Measurements from ENCODE around the gene ARF3. TPM values are rescaled to one million over a fixed set of nuclear protein-coding genes. Genes with fewer than 3 reads are reported as not detected.

The ARF3 gene
- total and polyA plus RNA-seq, 9 of the 15 experiments (the other 6 are each of a cell fraction or from before 2014, with no cell fraction given): 5.9 to 170 (median 64.4) TPM

GRCh38 chr12:48943221-48943620 lies 14.1 kb downstream of the ARF3 start:
- Histone ChIP-seq H3K27ac (ENCODE audit: extremely low read depth, low read depth, low read length) (no peak overlapping the region), H4K20me1 (replicated peaks; ENCODE audit: control insufficient read depth, insufficient read depth, low read length) (peaks cover 4% of the 10 kb centered on the region; the same call in 1 of the 2 replicates), H3K79me2 (ENCODE audit: control insufficient read depth, insufficient read depth, low read length) (peaks cover 41% of the 10 kb centered on the region), H3K9me3 (replicated peaks; ENCODE audit: control insufficient read depth, insufficient read depth, low read depth, low read length) (no peaks in the 10 kb centered on the region), H3K9me1 (ENCODE audit: control insufficient read depth, insufficient read depth, low read length) (no peaks in the 10 kb centered on the region), H2AFZ (ENCODE audit: low read depth, low read length) (no peak overlapping the region), H3K4me2 (ENCODE audit: insufficient read depth, low read length) (no peak overlapping the region), H3K4me3 (no peak overlapping the region), H3K27me3 (ENCODE audit: control insufficient read depth in 2 of 2, insufficient read depth in 2 of 2, low read length in 2 of 2) (no peaks in the 10 kb centered on the region), H3K4me1 (replicated peaks in 1 of 2; ENCODE audit: control insufficient read depth in 2 of 2, insufficient read depth in 2 of 2, low read length in 2 of 2) (no peaks in the 10 kb centered on the region), H3K9ac (ENCODE audit: insufficient read depth in 1 of 2, low read depth in 2 of 2, low read length in 2 of 2) (no peak overlapping the region), H3K36me3 (ENCODE audit: control insufficient read depth, insufficient read depth, low read length) (peaks cover 66% of the 10 kb centered on the region; the same call in 2 of the 3 replicates)
- DNase-seq (ENCODE audit: extremely low read depth in 1 of 4, low spot score in 3 of 4) (no peak), FAIRE-seq (no peak), ATAC-seq (no peak)
- in situ Hi-C loops (cut with MboI): no loop called here
- ChIA-PET POLR2A (interaction anchor here (0.6 to 1.9 kb wide), 5 partner anchors 9 to 121 kb away, joined by 3 to 7 read pairs (median 3); no protein-coding TSS in a partner anchor), CTCF (ENCODE audit: low intra/inter-chr PET ratio) (no interaction called here)
- no TSS peak for BruUV-seq (replicated peaks)
- WGBS (ENCODE audit: insufficient coverage, low coverage, missing lambda C conversion rate): 75% methylated on average over 4 of the region's 4 CpGs
- no peak for TF ChIP-seq ARID4B (CRISPR knock-in tag; IDR thresholded peaks at IDR 0.05)
- no peak for TF ChIP-seq ATF6 (CRISPR knock-in tag; IDR thresholded peaks at IDR 0.05)
- TF ChIP-seq ZNF77 (CRISPR knock-in tag; IDR thresholded peaks at IDR 0.05): no peak
- TF ChIP-seq SMAD3 (CRISPR knock-in tag; conservative IDR thresholded peaks at IDR 0.05): no peak
- TF ChIP-seq NR3C1 (CRISPR knock-in tag; IDR thresholded peaks at IDR 0.05): no peak
- no peak for TF ChIP-seq SMC3 (conservative IDR thresholded peaks at IDR 0.05; ENCODE audit: insufficient read depth, low read depth, low read length)
- no peak for TF ChIP-seq HNRNPK (IDR thresholded peaks at IDR 0.05; ENCODE audit: low read depth, low read length, poor library complexity, severe bottlenecking)
- no peak for TF ChIP-seq NBN (IDR thresholded peaks at IDR 0.05; ENCODE audit: low read depth)
- no peak for TF ChIP-seq ZNF165 (CRISPR knock-in tag; IDR thresholded peaks at IDR 0.05; ENCODE audit: borderline replicate concordance)
- no peak for TF ChIP-seq ZNF445 (CRISPR knock-in tag; IDR thresholded peaks at IDR 0.05; ENCODE audit: low read depth)
- TF ChIP-seq TBP (optimal IDR thresholded peaks at IDR 0.05; ENCODE audit: low read depth, low read length): no peak
- no peak for TF ChIP-seq ZNF133 (CRISPR knock-in tag; IDR thresholded peaks at IDR 0.05)
- no peak for TF ChIP-seq NFE2 (IDR thresholded peaks at IDR 0.05; ENCODE audit: low read depth)
- TF ChIP-seq ASH1L (IDR thresholded peaks at IDR 0.05; ENCODE audit: borderline replicate concordance, low read depth, partially characterized antibody): no peak
- TF ChIP-seq KAT2B (IDR thresholded peaks at IDR 0.05; ENCODE audit: low read depth, low read length): no peak
- TF ChIP-seq STAG1 (CRISPR knock-in tag; IDR thresholded peaks at IDR 0.05; ENCODE audit: borderline replicate concordance): no peak
- no peak for TF ChIP-seq CHCHD3 (CRISPR knock-in tag; IDR thresholded peaks at IDR 0.05)
- TF ChIP-seq GATA2 (CRISPR knock-in tag; IDR thresholded peaks at IDR 0.05): no peak
- intact Hi-C loops (cut with micrococcal nuclease): no loop called here

Data from K562 (cell line).